ENCODE data around the gene MTHFD1L.
"Not testable (repeated sequence)": the region's sequence is repeated elsewhere in the genome, so short reads cannot be mapped to it uniquely, and the experiment has no call there.

The MTHFD1L gene

GRCh38 chr6:151095538-151096254, 230.2 kb downstream of the MTHFD1L start:
- DNase-seq, result no peak
- no peak for ATAC-seq

- no peak for DNase-seq
- no peak for ATAC-seq
Measured at GRCh38 chr6:151096255-151096612, 230.7 kb downstream of the MTHFD1L start.

- DNase-seq, result no peak
- no peak for ATAC-seq
Measured at GRCh38 chr6:151096691-151097606, 231.4 kb downstream of the MTHFD1L start.

- ATAC-seq (no peak), DNase-seq (no peak)
Measured at GRCh38 chr6:151098166-151098565, 232.7 kb downstream of the MTHFD1L start.

- DNase-seq (no peak), ATAC-seq (no peak)
Measured at GRCh38 chr6:151100326-151100725, 234.8 kb downstream of the MTHFD1L start.

- ATAC-seq, result no peak
- no peak for DNase-seq
Measured at GRCh38 chr6:151101161-151101815, 235.8 kb downstream of the MTHFD1L start.

- DNase-seq, result no peak
- ATAC-seq, result no peak
Measured at GRCh38 chr6:151101816-151102694, 236.6 kb downstream of the MTHFD1L start.

- no peak for DNase-seq
Measured at GRCh38 chr6:151103266-151103665, 237.8 kb downstream of the MTHFD1L start.

GRCh38 chr6:151107897-151108427, 242.5 kb downstream of the MTHFD1L start:
- DNase-seq (no peak), ATAC-seq (no peak)

More at GRCh38 chr6:151103266-151103665, 237.8 kb downstream of the MTHFD1L start:
- ATAC-seq, result no peak

GRCh38 chr6:151108548-151108947, 243.0 kb downstream of the MTHFD1L start:
- no peak for ATAC-seq
- no peak for DNase-seq

- no peak for ATAC-seq
- no peak for DNase-seq
Measured at GRCh38 chr6:151109361-151109760, 243.9 kb downstream of the MTHFD1L start.

- ATAC-seq (no peak), DNase-seq (no peak)
Measured at GRCh38 chr6:151109869-151110575, 244.5 kb downstream of the MTHFD1L start.

GRCh38 chr6:151110576-151110905, 245.0 kb downstream of the MTHFD1L start:
- ATAC-seq (no peak), DNase-seq (no peak)

- no peak for ATAC-seq
- no peak for DNase-seq
Measured at GRCh38 chr6:151111670-151112069, 246.2 kb downstream of the MTHFD1L start.

- no peak for DNase-seq
- ATAC-seq, result peak; percentile 13
Measured at GRCh38 chr6:151112130-151112529, 246.6 kb downstream of the MTHFD1L start.

GRCh38 chr6:151112884-151113283, 247.4 kb downstream of the MTHFD1L start:
- not testable (repeated sequence) for DNase-seq, ATAC-seq

- no peak for ATAC-seq
- no peak for DNase-seq
Measured at GRCh38 chr6:151113641-151114040, 248.1 kb downstream of the MTHFD1L start.

- ATAC-seq, result no peak
- no peak for DNase-seq
Measured at GRCh38 chr6:151118461-151119123, 253.1 kb downstream of the MTHFD1L start.

- no peak for ATAC-seq
- no peak for DNase-seq
Measured at GRCh38 chr6:151119823-151120524, 254.5 kb downstream of the MTHFD1L start.

GRCh38 chr6:151121900-151122299, 256.4 kb downstream of the MTHFD1L start:
- ATAC-seq (no peak), DNase-seq (no peak)
